SK-N-SH treated with all-trans-retinoic acid at 6 μM for 48 hours (cell line): ENCODE results near the gene PCDHGA12.
"Not testable (repeated sequence)": the region's sequence is repeated elsewhere in the genome, so short reads cannot be mapped to it uniquely, and the experiment has no call there.

ENCODE experiments used
- ATAC-seq: fragments of 200-7000 bp; cut with Tn5 transposase; 3 replicates; pipeline ENCODE4 v1.9.1; 2020; ENCODE audit warnings: mild to moderate bottlenecking, moderate library complexity
- ARNTL ChIP-seq: fragments of 450-650 bp; formaldehyde crosslinking; IDR thresholded peaks from 2 replicates; pipeline ENCODE4 v1.5.0; 2020; ENCODE audit warnings: low read depth, mild to moderate bottlenecking, moderate library complexity, borderline replicate concordance
- BACH2 ChIP-seq: fragments of 250-450 bp; sonication (Bioruptor Pico); IDR thresholded peaks from 2 replicates; pipeline ENCODE4 v1.9.0; 2021; ENCODE audit warnings: mild to moderate bottlenecking, borderline replicate concordance
- CSDC2 ChIP-seq: fragments of 250-450 bp; sonication (Bioruptor Pico); IDR thresholded peaks from 2 replicates; pipeline ENCODE4 v1.5.0; 2020; ENCODE audit warnings: mild to moderate bottlenecking, moderate library complexity
- ESRRG ChIP-seq: fragments of 250-450 bp; sonication (Bioruptor Pico); IDR thresholded peaks from 2 replicates; pipeline ENCODE4 v1.6.1; 2021; ENCODE audit warnings: mild to moderate bottlenecking
- GLIS3 ChIP-seq: fragments of 250-450 bp; sonication (Bioruptor Pico); IDR thresholded peaks from 2 replicates; pipeline ENCODE4 v1.5.0; 2020; ENCODE audit warnings: mild to moderate bottlenecking, moderate library complexity
- ISL1 ChIP-seq: fragments of 250-450 bp; sonication (Bioruptor Pico); IDR thresholded peaks from 2 replicates; pipeline ENCODE4 v2.1.2; 2022; ENCODE audit warnings: mild to moderate bottlenecking, moderate library complexity
- OSR1 ChIP-seq: fragments of 250-450 bp; sonication (Bioruptor Pico); IDR thresholded peaks from 2 replicates; pipeline ENCODE4 v1.8.0; 2022; ENCODE audit warnings: moderate library complexity, mild to moderate bottlenecking, inconsistent platforms
- PPARA ChIP-seq: fragments of 250-450 bp; sonication (Bioruptor Pico); IDR thresholded peaks from 2 replicates; pipeline ENCODE4 v1.5.0; 2020; ENCODE audit warnings: mild to moderate bottlenecking, borderline replicate concordance
- RARB ChIP-seq: fragments of 250-450 bp; sonication (Bioruptor Pico); IDR thresholded peaks from 2 replicates; pipeline ENCODE4 v1.8.0; 2021; ENCODE audit warnings: mild to moderate bottlenecking, moderate library complexity
- SNAI2 ChIP-seq: fragments of 250-450 bp; sonication (Bioruptor Pico); IDR thresholded peaks from 2 replicates; pipeline ENCODE4 v1.5.0; 2020; ENCODE audit warnings: mild to moderate bottlenecking, moderate library complexity
- TOX ChIP-seq: fragments of 250-450 bp; sonication (Bioruptor Pico); IDR thresholded peaks from 2 replicates; pipeline ENCODE4 v1.8.0; 2021; ENCODE audit warnings: mild to moderate bottlenecking, moderate library complexity, borderline replicate concordance
- ZC3H10 ChIP-seq: fragments of 250-450 bp; sonication (Bioruptor Pico); IDR thresholded peaks from 2 replicates; pipeline ENCODE4 v1.5.1; 2021; ENCODE audit warnings: mild to moderate bottlenecking, moderate library complexity
- ZFP3 ChIP-seq: fragments of 250-450 bp; sonication (Bioruptor Pico); IDR thresholded peaks from 2 replicates; pipeline ENCODE4 v1.5.0; 2020; ENCODE audit warnings: mild to moderate bottlenecking, moderate library complexity
- ZNF565 ChIP-seq: fragments of 450-650 bp; formaldehyde crosslinking; conservative IDR thresholded peaks from 2 replicates; pipeline ENCODE4 v1.5.0; 2020; ENCODE audit warnings: low read depth, mild to moderate bottlenecking, moderate library complexity
- ZNF8 ChIP-seq: fragments of 450-650 bp; formaldehyde crosslinking; IDR thresholded peaks from 2 replicates; pipeline ENCODE4 v1.5.0; 2020; ENCODE audit warnings: mild to moderate bottlenecking, moderate library complexity
- TF ChIP-seq, protein P1 (sequence below): fragments of 250-450 bp; sonication (Bioruptor Pico); IDR thresholded peaks from 2 replicates; pipeline ENCODE4 v1.5.1; 2021; ENCODE audit warnings: mild to moderate bottlenecking, moderate library complexity
- TF ChIP-seq, protein P2 (sequence below): fragments of 250-450 bp; sonication (Bioruptor Pico); IDR thresholded peaks from 2 replicates; pipeline ENCODE4 v1.5.0; 2020; ENCODE audit warnings: mild to moderate bottlenecking, moderate library complexity
- TF ChIP-seq, protein P3 (sequence below): fragments of 250-450 bp; sonication (Bioruptor Pico); IDR thresholded peaks from 2 replicates; pipeline ENCODE4 v1.8.0; 2021; ENCODE audit warnings: low read depth, mild to moderate bottlenecking, moderate library complexity, borderline replicate concordance
- TF ChIP-seq, protein P4 (sequence below): fragments of 250-450 bp; sonication (Bioruptor Pico); IDR thresholded peaks from 2 replicates; pipeline ENCODE4 v1.8.0; 2020; ENCODE audit warnings: mild to moderate bottlenecking, moderate library complexity, borderline replicate concordance

The PCDHGA12 gene

DNA sequence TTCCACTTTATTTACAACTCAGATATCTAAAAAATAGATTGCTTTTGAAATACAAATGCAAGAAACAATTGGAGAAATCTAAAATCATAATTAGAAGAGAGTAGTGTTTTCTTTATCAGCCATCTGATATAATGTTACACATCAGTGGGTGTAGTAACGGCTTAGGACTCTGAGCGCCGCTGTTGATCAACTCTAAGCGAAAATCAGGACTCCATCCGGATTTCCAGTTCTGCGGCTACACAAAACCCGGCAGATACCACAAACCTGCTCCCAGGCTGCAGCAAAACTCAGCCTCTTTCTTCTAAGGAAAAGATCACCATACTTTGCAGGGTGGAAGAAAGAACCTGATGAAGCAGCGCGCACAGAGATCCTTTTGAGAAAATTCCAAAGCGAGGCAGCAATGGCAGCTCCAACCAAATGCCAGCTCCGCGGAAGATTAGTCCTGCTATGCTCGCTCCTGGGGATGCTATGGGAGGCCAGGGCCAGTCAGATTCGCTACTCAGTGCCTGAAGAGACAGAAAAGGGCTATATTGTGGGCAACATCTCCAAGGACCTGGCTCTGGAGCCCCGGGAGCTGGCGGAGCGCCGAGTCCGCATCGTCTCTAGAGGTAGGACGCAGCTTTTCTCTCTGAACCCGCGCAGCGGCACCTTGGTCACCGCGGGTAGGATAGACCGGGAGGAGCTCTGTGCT, 27.6 kb upstream of the PCDHGA12 start, which contains the start of gene PCDHGA9:
Gene PCDHGA9 (plus strand): TSS at position 226 of the 691 bp plus-strand sequence. CDS start 175 bp downstream, at position 401.
- no peak for ATAC-seq
- TF ChIP-seq BACH2 (CRISPR knock-in tag) (no peak), ZFP3 (CRISPR knock-in tag) (no peak), RARB (CRISPR knock-in tag) (no peak), TOX (CRISPR knock-in tag) (no peak), ARNTL (CRISPR knock-in tag) (no peak), ZNF565 (CRISPR knock-in tag) (no peak), PPARA (no peak), ZNF8 (CRISPR knock-in tag) (no peak), ISL1 (CRISPR knock-in tag) (no peak), CSDC2 (CRISPR knock-in tag) (no peak), ZC3H10 (CRISPR knock-in tag) (no peak), ESRRG (CRISPR knock-in tag) (no peak), SNAI2 (CRISPR knock-in tag) (no peak), GLIS3 (CRISPR knock-in tag) (no peak)
- TF ChIP-seq, protein P1, sequence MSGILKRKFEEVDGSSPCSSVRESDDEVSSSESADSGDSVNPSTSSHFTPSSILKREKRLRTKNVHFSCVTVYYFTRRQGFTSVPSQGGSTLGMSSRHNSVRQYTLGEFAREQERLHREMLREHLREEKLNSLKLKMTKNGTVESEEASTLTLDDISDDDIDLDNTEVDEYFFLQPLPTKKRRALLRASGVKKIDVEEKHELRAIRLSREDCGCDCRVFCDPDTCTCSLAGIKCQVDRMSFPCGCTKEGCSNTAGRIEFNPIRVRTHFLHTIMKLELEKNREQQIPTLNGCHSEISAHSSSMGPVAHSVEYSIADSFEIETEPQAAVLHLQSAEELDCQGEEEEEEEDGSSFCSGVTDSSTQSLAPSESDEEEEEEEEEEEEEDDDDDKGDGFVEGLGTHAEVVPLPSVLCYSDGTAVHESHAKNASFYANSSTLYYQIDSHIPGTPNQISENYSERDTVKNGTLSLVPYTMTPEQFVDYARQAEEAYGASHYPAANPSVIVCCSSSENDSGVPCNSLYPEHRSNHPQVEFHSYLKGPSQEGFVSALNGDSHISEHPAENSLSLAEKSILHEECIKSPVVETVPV (CRISPR knock-in tag), result no peak
- TF ChIP-seq, protein P2, sequence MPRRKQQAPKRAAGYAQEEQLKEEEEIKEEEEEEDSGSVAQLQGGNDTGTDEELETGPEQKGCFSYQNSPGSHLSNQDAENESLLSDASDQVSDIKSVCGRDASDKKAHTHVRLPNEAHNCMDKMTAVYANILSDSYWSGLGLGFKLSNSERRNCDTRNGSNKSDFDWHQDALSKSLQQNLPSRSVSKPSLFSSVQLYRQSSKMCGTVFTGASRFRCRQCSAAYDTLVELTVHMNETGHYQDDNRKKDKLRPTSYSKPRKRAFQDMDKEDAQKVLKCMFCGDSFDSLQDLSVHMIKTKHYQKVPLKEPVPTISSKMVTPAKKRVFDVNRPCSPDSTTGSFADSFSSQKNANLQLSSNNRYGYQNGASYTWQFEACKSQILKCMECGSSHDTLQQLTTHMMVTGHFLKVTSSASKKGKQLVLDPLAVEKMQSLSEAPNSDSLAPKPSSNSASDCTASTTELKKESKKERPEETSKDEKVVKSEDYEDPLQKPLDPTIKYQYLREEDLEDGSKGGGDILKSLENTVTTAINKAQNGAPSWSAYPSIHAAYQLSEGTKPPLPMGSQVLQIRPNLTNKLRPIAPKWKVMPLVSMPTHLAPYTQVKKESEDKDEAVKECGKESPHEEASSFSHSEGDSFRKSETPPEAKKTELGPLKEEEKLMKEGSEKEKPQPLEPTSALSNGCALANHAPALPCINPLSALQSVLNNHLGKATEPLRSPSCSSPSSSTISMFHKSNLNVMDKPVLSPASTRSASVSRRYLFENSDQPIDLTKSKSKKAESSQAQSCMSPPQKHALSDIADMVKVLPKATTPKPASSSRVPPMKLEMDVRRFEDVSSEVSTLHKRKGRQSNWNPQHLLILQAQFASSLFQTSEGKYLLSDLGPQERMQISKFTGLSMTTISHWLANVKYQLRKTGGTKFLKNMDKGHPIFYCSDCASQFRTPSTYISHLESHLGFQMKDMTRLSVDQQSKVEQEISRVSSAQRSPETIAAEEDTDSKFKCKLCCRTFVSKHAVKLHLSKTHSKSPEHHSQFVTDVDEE (CRISPR knock-in tag), result no peak
- TF ChIP-seq, protein P3, sequence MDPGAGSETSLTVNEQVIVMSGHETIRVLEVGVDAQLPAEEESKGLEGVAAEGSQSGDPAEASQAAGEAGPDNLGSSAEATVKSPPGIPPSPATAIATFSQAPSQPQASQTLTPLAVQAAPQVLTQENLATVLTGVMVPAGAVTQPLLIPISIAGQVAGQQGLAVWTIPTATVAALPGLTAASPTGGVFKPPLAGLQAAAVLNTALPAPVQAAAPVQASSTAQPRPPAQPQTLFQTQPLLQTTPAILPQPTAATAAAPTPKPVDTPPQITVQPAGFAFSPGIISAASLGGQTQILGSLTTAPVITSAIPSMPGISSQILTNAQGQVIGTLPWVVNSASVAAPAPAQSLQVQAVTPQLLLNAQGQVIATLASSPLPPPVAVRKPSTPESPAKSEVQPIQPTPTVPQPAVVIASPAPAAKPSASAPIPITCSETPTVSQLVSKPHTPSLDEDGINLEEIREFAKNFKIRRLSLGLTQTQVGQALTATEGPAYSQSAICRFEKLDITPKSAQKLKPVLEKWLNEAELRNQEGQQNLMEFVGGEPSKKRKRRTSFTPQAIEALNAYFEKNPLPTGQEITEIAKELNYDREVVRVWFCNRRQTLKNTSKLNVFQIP (CRISPR knock-in tag), result no peak
- TF ChIP-seq, protein P4, sequence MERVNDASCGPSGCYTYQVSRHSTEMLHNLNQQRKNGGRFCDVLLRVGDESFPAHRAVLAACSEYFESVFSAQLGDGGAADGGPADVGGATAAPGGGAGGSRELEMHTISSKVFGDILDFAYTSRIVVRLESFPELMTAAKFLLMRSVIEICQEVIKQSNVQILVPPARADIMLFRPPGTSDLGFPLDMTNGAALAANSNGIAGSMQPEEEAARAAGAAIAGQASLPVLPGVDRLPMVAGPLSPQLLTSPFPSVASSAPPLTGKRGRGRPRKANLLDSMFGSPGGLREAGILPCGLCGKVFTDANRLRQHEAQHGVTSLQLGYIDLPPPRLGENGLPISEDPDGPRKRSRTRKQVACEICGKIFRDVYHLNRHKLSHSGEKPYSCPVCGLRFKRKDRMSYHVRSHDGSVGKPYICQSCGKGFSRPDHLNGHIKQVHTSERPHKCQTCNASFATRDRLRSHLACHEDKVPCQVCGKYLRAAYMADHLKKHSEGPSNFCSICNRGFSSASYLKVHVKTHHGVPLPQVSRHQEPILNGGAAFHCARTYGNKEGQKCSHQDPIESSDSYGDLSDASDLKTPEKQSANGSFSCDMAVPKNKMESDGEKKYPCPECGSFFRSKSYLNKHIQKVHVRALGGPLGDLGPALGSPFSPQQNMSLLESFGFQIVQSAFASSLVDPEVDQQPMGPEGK (CRISPR knock-in tag), result no peak
- TF ChIP-seq, all 23 proteins: peak for 0

DNA sequence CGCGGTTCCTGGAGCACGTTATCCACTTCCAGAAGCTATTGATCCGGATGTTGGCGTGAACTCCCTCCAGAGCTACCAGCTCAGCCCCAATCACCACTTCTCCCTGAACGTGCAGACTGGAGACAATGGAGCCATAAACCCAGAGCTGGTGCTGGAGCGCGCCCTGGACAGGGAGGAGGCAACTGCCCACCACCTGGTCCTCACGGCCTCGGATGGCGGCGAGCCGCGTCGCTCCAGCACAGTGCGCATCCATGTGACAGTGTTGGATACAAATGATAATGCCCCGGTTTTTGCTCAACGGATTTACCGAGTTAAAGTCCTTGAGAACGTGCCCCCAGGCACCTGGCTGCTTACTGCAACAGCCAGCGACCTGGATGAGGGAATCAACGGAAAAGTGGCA, 26.9 kb upstream of the PCDHGA12 start:
- TF ChIP-seq OSR1 (CRISPR knock-in tag), result no peak
- TF ChIP-seq, protein P1 (CRISPR knock-in tag), result no peak
- TF ChIP-seq, protein P3 (CRISPR knock-in tag), result no peak
- no peak for ATAC-seq

DNA sequence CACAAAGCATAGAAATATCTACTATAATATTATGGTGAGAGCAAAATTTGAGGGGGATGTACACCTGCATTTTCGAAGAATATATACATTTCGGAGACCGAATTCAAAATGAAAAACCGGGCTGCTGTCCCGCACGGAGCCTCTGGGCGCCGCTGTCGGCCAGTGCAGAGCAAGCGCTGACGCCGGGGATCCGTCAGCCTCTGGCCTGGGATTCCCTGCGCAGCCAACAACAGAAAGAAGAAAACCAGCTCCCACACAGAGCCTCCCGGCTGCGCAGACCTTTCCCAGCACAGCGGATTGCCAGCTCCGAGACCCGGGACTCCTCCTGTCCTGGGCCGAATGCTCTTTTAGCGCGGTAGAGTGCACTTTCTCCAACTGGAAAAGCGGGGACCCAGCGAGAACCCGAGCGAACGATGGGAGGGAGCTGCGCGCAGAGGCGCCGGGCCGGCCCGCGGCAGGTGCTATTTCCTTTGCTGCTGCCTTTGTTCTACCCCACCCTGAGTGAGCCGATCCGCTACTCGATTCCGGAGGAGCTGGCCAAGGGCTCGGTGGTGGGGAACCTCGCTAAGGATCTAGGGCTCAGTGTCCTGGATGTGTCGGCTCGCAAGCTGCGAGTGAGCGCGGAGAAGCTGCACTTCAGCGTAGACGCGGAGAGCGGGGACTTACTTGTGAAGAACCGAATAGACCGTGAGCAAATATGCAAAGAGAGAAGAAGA, 22.4 kb upstream of the PCDHGA12 start, which contains the start of gene PCDHGB6:
Gene PCDHGB6 (plus strand): TSS at position 232 of the 716 bp plus-strand sequence. CDS start 182 bp downstream, at position 414.
- ATAC-seq, result not testable (repeated sequence)
